HTERT RPE-1 (cell line): ENCODE data around the gene POLA1.

Source experiments
- in situ Hi-C: fragments of 300-500 bp; cut with MboI; formaldehyde crosslinking; loops from 4 replicates; pipeline ENCODE4 v1.14.3; 2020; ENCODE audit warnings: low sequenced_read_pairs

Gene POLA1

DNA sequence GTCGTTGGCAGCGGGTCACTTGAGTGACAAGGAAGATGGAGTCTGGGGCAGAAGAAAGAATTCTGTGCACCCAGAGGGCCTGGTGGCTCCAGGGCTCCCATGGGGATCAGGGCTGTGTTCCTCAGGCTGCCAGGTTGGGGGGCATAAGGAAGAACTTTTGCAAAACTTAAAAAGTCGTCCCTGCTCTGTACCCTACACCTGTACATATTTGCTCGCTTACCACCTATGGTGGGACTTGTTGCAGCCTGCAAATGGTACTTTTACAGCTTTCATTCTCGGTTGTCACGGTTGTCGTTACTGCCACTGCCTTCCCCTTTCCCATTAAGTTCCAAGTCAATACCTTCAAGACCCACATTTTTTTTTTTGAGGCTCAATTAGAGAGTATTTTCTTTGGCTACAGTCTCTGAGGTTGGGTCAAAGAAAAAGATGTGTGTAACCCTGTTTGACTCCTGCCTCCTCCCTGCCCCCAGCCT, 312.9 kb downstream of the POLA1 start:
- in situ Hi-C loops, result no loop called here

DNA sequence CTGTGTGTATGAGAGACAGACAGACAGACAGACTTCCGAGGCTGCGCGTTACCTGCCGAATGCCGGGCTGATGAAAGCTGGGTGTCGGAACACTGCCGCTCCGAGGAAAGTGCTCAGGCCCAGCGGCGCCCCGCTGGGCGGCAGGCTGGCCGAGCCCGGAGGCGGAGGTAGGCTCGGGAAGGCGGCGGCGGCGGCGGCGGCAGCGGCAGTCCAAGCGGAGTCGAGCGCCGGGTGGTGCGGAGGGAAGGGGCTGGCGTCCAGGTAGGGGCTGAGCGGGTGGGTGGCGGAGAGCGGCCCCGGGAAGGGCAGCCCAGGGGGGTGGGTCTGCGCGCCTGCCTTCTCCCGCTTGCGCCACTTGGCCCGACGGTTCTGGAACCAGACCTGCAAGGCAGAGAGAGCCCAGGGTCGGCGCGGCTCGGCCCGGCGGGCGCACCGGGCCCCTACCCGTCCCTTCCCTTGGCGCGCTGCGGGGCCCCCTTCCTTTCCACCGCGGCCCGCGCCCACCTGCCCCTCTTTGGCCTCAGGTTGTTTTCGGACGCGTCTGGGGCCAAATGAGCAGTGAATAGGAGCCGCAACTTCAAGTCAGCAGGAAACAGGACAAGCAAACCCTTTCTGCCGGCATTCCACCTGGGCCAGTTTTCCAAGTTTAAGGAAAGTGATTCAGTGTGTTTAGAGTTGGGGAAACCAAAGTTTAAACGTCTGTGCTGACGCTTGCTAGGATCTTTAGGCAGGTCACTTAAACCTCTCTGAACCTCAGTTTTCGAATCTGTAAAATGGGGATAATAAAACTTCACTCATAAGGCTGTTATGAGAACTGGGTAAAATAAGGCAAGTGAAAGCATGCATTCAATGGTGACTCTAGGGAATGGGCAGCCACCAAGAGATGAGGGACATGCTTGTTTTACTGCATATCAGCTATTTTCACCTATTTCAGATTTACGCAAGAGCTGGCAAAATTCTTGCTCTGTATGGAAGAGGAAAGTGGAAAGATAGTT, 313.6 kb downstream of the POLA1 start:
- in situ Hi-C loops, result no loop called here

DNA sequence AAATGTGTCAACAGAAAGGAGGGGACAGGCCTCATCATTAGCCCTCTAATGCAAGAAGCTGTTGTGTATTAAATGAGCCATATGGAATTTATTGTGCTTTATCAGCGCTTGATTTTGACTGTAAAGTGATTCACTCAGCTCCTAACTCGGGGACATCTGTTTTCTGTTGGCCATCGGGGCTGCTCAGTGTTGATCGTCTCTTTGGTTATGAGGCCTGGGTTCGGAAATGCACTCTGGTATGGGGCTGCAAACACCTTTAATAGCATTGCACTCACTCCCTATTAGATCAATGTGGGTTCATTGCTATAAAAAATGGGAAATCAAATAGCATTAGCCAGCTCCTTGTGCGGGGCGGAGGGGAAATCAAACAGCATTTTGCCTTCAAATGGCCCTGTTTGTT, 315.7 kb downstream of the POLA1 start:
- in situ Hi-C loops, result no loop called here

DNA sequence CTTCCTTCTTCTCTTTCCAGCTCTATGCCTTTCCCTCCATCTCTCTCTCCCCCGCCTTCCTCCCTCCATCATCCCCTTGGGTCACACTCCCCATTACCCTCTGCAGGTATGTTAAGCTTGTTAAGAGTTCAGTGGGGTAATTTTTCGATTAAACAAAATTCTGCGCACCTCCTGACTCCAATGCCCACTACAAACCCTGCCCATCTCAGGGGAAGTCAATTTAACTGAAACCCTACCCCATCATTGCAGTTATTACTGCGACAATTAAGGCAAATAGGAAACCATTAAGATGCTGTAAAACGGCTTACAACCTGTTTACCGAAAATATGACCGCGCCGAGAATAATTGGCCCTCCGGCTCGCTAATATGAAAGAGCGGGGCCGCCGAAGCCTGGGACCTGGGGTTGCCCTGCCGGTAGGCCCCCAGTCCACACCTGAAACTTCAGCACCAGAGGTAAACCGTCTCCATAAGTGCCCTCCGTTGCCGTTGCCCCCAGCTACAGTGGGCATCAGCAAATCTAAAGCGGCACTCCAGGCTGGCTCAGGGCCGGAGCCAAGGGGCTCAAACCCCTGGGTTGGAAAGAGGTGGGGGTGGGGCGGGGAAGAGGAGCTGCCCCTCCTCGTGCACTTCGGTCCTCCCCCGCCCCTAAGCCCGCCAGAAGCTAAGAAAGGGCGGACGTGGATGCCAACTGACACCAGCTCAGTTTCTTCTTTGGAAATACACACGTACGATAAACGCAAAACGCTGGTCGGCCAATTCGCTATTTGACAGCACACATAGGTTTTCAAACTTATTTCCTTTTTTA, 317.3 kb downstream of the POLA1 start:
- in situ Hi-C loops, result no loop called here

DNA sequence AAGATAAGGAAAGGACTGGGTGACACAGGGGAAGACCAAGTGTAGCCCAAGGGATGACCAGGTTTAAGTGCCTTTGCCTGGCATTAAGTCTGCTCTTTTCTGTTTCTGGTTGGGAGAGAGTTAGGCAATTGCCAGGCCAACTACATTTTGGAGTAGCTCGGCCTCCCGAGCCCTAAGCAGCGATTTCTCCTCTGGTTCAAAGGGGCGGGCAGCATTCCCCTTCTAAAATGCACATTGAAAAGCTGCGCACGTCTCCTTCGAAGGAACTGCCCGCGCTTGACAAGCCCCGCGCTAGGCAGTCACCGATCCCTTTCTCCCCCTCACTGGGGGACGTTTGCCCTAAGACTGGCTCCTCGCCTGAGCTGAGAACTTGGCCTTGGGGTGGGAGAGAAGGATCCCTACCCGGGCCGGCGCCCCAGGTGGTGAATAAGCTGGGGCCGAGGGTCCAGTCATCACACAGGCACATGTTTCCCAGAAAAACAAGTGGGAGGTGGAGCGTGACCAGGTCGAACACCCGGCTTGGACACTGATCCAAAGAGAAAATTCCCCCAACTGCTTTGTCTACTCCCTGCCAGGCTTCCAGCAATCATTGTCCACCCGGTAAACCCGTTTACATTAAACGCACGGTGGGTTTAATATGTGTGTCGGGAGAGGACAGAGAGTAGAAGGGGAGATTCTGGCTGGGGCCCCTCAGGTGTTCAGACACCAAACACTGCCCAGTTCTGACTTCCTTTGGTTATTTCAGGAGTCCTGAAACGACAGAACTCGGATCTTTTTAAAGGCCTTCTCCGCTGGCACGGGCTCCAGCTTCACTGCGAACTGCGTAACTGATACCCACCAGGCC, 318.1 kb downstream of the POLA1 start:
- in situ Hi-C loops, result no loop called here

DNA sequence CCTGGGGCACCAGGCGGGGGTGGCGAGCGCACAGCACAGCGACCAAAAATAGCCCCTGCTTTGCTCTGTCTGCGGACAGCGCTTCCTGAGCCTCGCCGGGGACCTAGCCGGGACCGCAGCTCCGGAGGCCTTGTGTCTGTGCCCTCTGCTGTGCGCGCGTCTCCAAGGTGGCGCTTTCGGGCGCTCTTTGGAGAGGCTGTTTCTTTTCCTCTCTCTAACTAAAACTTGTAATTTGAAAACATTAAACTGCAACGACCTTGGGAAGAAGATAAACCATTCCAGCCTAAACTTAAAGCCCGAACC, 318.7 kb downstream of the POLA1 start:
- in situ Hi-C loops, result no loop called here

DNA sequence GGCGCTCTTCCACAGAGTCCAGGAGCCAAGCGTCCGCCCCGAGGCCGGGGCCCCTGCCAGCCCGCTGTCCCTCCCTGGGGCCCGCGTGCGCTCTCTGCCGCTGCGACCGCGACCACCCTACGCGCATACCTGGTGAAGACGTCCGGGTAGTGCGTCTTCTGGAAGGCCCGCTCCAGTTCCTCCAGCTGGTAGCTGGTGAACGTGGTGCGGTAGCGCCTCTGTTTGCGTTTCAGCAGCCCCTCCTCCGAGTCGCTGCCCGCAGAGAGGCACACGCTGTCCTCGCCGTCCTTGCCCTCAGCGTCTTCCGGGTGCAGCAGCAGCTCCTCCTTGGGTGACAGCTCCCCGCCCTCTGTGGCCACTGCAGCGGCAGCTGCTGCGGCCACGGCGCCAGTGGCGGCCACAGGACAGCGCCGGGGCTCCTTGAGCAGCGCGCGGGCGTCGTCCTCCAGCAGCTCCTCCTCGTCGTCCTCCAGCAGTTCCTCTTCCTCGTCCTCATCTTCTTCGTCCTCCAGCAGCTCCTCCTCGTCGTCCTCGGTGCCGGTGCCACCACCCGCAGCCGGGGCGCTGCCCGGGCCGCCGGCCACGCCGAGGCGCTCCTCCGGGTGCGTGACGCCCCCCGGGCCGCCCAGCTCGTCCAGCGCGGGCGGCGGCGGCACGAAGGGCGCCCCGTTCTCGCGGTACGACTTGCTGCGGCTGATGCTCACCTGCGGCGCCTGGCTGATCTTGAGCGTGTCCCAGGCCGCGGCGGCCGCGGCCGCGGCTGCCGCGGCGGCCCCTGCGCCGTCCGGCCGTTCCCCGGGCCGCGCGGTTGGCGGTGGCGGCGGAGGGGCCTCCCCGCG, 319.3 kb downstream of the POLA1 start:
- in situ Hi-C loops, result no loop called here

DNA sequence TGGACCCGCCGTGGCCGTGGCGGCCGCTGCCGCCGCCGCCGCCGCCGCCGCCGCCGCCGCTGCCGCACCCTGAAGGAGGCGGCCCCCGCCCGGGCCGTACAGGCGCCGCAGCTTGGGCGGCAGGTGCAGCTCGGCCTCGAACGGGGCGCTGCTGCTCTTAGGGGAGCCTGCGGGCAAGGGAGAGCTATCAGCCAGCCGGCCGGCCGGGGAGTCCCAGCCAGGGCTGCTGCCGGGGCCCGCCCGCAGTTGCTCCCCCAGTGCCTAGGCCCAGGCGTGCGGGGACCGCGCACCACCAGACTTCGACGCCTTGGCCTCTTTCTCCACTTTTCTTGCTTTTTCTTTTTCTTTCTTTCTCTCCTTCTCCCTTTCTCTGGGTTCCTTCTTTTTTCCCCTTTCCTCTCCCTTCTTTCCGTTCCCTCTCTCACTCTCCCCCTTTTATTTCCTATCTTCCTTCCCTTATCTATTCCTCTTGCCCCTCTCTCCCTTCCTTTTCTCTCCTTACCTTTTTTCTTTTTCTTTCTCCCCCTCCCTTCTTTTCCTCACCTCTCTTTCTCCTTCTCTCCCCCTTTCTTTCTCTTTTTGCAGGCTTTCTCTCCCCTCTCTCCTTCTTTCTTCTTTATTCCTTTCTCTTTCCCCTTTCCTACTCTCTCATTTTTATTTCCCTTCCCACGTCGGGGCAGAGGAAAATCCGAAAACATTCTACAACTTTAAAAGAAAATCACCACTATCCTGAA, 320.1 kb downstream of the POLA1 start:
- in situ Hi-C loops, result no loop called here

DNA sequence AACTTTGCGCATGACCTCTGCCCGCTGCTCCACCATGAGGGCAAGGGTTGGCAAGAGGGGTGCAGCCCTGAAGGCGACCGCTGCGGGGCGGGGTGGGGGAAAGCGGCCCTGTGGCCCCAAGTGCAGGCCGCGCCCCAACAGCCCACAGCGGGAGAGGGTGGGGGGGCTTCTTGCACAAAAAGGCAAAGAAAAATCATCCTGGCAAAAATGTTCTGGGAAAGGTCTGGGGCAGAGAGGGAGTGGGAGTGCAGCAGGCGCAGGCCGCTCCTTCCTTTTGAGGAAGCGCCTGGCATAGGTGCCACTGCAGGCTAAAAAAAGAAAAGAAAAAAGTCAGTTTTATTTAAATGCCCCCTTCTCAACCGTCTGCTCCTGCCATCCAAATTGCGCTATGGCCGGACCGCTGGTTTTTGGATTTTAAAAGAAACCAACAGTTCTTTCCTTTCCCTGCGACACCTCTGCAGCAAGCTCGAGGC, 320.7 kb downstream of the POLA1 start:
- in situ Hi-C loops, result no loop called here

DNA sequence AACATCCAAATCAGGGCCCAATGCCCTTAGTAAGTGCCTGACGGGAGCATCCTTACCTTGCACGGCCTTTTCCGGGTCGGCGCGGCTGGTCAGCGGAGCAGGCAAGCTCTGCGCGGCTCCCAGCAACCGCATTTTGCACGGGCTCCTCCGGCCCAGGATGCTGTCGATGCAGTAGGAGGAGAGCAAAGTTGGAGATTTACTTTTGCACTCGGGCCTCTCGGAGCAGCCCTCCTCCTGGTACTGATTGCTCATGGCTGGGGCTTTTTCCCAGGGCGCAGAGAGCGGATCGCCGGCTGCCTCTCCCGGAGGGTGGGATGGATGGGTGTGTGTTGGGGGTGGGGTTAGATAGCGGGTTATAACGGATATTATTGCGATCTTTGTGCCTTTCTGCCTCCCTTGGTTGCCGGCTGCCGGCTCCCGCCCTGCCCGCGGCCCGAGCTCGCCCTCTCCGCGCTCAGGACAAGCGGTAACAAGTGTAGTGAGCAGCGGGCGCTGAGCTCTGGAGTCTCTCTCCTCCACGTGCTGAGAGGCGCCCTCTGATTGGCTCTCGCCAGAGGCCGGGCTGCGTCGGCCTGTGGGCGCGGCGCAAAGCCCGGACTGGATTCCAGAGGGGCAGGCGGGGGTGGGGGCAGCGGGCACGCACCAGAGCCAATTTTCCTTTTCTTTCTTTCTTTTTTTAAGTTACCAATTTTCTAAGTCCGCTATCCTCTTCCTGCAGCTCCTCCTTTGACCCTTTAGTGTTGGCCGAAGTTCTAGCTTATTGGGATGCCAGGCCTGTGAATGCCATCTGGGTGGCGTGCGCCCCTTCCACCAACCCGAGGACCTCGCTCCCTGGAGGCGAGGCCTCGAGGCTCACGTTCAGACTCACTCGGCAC, 322.0 kb downstream of the POLA1 start, which contains the start of gene ARX:
ARX (minus strand) TSS at position 480 of the 875 bp plus-strand sequence; CDS start at position 252, 228 bp downstream.
- in situ Hi-C loops, result no loop called here

DNA sequence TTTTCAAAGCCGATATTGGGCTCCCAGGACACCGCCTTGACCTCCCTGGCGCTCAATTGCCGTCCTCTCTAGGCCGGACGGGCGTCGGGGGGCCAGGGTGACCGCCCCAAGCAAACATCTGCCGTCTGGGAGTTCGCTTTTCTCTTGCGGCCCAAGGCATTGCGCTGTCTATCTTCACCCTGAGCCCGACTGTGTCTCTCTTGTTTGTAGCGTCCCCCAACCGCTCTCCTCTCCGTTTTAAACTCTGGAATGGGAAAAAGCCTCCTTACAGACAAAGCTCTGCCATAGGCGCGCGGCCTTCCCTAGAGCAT, 322.6 kb downstream of the POLA1 start:
- in situ Hi-C loops, result no loop called here

DNA sequence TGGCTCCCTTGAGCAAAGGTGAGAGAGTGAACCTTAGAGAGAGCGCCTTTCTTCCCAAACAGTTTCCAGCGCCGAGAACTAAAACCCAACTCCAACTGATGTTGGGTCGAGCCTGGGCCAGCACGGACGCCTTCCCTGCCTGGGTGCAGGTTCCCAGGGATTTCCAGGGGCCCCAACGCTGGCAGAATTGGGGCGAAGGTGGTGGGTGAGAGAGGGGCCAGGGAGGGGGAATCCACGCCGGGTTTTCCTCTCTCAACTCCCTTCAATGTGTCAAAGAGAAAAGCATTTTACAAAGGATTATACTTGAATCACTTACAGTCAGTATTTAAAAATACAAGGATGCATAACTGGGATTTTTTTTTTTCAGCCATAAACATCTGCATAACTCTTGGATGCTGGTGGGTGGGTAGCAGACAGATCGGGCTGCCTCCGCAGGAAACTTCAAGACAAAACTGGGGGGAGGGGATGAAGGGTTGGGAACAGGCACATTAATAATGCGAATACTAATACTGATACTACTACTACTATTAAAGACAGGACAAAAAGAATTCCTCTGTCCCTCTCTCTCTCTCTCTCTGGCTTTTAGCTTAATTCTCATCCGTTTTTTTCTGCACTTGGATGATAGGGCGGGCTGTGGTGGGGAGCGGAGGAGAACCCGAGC, 323.4 kb downstream of the POLA1 start:
- in situ Hi-C loops, result no loop called here

DNA sequence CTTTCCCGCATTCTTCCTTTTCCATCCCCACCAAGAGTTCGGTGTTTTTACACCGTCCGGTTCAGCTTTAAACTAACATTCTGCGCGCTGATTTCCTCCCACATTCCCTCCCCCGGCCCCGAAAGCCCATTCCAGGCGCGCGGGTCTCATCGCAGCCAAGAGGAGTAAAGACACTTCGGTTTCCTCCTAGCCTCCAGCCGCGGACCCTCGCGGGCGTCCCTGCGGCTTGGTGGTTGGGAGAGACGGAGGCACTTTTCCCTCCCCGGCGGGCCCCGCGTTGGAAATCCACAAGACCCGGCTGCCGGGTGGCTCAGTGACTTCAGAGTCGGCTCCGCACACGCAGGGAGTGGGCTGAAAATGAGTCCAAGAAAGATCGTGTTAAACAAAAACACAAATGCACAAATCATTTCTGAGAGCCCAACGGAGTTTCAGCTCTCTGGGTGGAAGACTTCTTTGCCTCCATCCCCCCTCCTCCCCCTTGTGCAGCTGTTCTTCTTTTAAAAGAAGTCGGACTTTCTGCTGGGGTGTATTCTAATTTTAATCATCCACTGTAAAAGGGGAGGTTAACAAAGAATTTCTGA, 324.0 kb downstream of the POLA1 start:
- in situ Hi-C loops, result no loop called here

DNA sequence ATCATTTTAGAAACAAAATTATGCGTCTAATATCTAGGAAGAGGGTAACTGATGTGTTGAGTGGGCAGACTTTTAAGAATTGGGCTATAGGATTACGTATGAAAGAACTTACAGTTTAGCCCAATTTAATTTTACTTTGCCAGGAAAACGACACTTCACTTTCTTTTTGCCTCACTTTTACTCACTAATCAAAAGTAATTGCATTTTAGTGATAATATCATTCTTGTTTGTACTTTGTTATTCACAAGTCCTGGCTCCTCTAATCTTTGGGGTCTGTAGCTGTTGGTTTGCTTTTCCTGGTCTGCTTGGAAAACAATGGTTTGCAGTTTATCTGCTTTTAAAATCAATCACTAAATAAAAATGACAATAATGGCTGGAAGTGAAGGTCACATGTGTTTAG, 325.0 kb downstream of the POLA1 start:
- in situ Hi-C loops, result no loop called here

DNA sequence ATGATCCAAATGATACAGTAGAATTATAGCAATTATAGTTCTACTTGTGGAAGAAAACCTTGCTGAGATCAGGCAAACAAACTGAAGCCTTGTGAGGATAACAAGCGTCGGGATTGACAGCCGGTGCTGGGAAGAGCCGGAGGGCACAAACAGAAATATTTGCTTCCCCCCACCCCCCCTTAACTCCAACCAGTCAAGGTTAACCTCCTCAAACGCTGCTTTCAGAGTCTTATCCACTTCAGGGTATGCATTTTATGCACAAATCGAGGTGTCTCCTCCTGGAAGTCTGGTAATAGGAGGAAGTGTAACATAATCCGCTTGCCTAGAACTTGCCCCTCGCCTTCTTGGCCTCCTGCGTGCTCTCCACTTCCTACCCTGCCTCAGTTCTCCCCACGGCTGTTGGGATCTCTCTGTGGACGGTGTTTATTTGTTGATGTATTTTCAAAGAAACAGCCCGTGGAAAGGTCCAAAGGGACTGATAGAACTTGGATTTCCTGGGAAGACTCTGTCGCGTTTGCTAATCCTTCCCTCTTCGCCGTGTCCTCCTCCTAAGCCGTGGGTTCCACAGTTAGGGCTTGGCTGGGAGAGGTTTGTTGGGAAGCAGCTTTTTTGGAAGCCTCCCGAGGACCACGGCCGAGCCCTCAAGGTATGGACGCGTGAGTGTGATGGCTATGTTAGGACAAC, 326.1 kb downstream of the POLA1 start:
- in situ Hi-C loops, result no loop called here

DNA sequence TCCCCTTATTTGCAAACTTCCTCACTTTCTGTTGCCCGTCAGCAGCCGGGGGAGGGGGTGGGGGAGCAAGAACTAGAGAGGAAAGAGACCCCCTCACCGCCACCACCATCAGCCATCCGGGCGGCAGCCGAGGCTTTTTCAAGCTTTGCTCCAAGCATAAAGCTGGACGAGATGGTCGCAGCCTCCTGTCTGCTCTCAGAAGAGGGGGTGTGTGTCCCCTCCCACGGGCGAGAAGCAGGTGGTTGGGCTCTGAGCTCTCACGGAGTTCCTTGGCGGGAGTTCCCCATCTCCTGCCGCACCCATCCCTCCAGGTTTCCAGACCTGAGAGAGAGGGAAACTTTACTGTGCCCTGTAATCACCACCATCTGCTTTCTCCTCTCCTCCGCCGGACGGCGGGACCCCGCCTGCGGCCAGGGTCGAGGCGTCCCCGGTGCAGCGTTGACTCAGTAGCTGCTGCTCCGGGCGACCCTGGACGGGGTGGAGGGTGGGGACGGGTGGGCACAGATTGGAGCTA, 326.7 kb downstream of the POLA1 start:
- in situ Hi-C loops, result no loop called here
